Right ventricle myocardium inferior (tissue), 1 donor: Measurements from ENCODE around the gene TESPA1. TPM values are rescaled to one million over a fixed set of nuclear protein-coding genes. Genes with fewer than 3 reads are reported as not detected.
"Not testable (repeated sequence)": the region's sequence is repeated elsewhere in the genome, so short reads cannot be mapped to it uniquely, and the experiment has no call there.

Source experiments
- ATAC-seq: fragments of 200-7000 bp; cut with Tn5 transposase; one replicate; pipeline ENCODE4 v1.9.1; 2020; ENCODE audit warnings: mild to moderate bottlenecking, moderate library complexity
- DNase-seq: peaks from one replicate; pipeline ENCODE4 v3.0.0; 2021; ENCODE audit errors: missing footprints
- intact Hi-C: fragments of 100-400 bp; cut with DNase I; formaldehyde crosslinking; loops from one replicate; pipeline ENCODE4 v1.11.0; 2022
- total RNA-seq: library from RNA; stranded (reverse); fragmentation: NEBNext Ultra II Directional; extraction: Animal tissue kit (Norgen Biotek cat#: 25700); gene quantifications from one replicate; pipeline ENCODE4 v1.2.1, GENCODE V29; 2021
- donor health status: DM: no; HTN: yes; CAD: no; lungs with severe emphysema.

The TESPA1 gene
- total RNA-seq, 1 donor from 2014 or later = 0.70 TPM

DNA sequence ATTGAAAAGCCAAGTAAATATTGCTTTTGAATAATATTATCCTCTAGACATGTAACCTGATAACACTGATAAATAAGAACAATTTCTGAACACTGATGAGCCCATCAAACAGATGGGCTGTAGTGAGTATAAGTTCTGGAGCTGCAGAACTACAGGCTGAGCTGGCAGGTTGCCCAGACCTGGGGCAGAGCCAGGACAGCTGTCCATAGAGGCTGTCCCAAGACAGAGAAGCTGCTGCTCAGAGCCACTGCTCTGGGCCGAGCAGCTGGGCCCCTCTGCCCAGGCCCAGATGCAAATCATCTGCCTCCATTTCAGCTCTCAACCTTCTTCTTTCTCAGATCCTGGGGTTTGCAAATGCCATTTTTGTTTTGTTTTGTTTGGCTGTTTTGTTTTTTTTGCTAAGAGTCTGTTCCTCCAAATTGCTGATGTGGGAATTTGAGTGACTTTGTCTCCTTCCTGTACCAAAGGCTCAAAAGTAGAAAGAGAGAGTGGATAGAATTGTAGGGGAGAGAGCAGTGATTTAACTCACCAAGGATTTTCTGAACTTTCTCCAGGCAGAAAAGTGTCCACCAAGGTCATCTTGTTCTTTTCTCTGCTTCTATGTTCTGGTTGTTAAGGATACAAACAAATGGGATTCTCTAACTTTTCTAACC, 4.0 kb upstream of the TESPA1 start:
- DNase-seq = peak; percentile 93
- intact Hi-C loops = no loop called here
- ATAC-seq = peak; percentile 94

DNA sequence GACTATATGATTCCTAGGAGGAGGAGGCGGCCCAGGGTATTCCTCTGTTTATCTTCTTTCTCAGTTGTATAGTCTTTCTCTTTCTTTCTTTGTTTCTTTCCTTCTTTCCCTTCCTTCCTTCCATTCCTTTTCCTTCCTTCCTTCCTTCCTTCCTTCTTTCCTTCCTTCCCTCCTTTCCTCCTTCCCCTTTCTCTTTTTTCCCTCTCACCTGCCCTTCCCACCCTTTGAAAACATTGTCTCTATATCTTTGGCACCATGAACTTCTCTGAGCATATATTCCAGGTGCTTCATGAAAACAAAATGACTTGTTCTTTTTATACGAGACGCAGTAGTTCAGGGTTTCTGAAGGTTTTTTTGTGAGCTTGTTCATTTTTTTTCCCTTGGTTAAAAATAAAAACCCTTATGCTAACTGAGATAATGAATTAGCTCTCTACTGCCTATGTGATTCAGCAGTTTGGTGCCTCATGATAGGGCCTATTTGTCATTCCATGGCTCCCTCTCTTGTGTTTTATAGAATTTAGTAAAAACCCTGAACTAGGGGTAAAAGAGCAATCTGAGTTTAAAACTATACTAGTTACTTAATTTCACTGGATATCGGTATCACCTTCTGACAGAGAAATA, 3.2 kb upstream of the TESPA1 start:
- ATAC-seq (no peak), DNase-seq (no peak)
- intact Hi-C loops = no loop called here

DNA sequence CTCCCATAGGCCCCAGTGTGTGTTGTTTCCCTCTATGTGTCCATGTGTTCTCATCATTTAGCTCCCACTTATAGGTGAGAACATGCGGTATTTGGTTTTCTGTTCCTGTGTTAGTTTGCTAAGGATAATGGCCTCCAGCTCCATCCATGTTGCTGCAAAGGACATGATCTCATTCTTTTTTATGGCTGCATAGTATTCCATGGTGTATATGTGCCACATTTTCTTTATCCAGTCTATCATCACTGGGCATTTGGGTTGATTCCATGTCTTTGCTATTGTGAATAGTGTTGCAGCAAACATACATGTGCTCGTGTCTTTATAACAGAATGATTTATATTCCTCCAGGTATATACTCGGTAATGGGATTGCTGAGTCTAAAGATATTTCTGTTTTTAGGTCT, 2.2 kb upstream of the TESPA1 start:
- ATAC-seq, DNase-seq, intact Hi-C loops: not testable (repeated sequence)

DNA sequence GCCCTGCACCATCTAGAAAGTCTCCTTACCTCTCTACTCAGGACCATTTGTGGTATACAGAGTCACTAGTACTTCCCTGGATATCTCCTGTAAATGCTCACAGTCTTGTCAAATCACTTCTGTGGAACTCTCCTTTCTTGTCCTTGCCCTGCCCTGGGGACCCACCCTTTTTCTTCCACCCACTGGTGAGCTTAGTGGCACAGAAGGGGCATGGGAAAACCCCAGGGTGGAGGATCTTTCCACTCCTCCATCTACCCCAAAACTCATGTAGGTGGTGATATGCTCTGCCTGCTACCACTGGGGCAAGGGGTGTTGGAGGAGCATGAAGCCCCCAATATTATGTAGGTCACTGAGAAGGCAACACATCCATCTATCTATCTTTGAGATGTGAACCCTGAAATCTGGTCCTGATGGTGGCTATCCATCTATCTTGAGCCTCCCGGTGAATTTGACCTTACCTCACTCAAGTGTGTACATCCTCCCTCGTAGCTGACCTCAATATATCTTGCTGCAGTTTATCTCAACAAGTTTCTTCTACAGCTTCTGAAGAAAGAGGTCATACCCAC, 943 bp downstream of the TESPA1 start:
- ATAC-seq = no peak
- DNase-seq = no peak
- intact Hi-C loops = no loop called here

DNA sequence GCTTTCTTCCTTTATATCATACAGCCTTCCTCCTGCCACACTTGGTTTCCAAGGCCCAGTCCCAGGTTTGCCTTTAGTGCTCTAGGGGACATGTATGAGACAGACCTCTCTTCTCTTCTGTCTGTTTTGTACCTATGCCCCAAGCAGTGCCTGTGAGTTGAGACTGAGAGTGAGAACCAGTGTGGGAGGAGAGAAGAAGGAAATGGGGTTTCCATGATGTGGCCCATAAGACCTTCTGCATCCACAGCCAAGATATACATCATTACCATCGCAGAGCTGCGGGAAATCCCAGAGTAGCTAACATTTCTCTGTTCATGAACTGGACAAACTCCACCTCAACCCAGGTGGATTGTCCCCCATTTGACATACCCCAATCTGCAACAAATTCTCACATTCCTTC, 2.8 kb downstream of the TESPA1 start:
- intact Hi-C loops = no loop called here
- DNase-seq (no peak), ATAC-seq (no peak)

DNA sequence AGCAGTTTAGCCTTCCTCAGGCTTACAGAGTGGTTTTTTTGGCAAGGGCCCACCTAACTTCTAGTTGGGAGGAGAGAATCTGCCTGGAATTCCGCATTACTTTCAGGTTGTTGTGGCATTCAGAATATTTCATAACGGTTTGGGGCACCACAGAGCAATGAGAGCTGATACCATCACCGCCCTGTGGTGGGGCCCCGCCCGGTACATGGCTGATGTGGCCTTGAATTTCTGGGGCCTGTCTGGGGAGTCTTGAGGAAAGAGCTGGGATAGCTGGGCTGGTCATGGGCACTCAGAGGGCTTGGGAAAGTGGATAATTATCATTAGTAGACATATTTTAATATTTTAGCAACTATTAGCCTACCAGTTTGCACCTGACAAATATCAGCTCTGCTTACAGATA, 4.2 kb downstream of the TESPA1 start:
- intact Hi-C loops = no loop called here
- no peak for DNase-seq
- ATAC-seq = no peak

DNA sequence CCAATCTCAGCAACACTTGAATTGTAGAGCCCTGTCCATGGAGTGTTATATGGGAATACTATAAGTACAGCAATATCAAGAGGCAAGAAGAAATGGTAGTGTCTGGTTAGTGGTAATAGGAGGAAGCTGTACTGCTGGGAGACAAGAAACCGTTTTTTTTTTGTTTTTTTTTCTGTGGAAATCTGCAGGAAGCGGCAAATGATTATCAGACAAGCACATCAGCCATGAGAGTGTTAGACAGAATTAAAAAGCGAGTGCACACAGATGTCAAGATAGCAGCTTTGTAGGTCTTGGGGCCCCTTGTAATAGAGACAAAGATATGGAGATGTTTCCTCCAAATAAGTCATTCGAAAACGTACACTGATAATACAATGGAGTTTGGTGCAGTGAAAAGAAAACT, 6.7 kb downstream of the TESPA1 start:
- no peak for ATAC-seq
- no peak for DNase-seq
- intact Hi-C loops = no loop called here

DNA sequence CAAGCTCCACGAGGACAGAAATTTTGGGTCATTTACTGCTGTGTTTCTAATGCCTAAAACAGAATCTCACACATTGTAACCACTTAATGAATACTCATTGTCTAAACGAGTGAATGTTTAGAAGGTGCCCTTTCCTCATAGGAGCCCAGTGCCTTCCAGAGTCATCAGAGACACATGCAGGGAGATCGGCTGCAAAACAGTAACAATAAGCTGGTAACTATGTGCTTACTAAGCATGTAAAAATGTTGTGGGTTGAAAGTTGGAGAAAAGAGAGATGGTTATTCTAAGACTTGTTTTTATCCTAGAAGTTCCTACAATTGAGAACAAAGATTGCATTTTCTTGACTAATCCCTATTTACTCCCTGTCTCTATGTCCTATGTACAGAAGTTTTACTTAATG, 7.4 kb downstream of the TESPA1 start:
- no peak for ATAC-seq
- intact Hi-C loops = no loop called here
- DNase-seq = no peak

DNA sequence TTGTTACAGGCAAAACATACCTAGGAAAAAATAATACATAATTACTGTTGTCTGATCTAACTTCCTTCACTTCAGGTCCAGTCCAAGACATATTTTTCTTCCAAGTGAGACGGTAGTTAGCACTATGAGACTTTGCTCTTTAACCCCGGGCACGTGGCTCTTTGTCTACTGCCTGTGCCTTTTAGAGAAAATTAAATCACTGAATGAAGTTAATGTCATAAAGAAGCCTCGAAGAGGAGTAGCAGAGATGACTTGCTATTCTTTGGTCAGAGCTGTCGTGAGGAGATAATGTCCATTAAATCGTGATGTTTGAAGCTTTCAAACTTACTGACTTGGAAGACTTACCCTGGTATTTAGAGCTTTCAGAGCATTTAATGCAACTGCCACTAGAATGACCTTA, 8.7 kb downstream of the TESPA1 start:
- intact Hi-C loops = no loop called here
- DNase-seq (no peak), ATAC-seq (no peak)

DNA sequence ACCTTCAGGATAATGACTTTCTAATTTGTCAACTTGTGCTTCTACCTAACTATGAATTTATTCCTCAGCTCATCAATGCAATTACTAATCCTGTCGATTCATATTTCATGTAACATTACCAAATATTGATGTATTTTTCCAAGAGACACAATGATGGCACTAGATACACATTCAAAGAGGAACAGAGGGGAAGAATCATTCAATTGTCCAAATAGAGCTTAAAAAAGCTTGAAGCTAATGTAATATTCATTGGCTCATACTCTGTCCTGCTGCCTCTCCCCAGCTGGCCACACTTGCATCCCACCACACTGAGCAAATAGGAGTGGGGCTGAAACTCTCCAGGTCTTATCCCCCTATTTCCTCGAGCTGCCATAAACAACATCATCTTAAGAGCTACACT, 9.3 kb downstream of the TESPA1 start:
- no peak for ATAC-seq
- intact Hi-C loops = no loop called here
- DNase-seq = no peak

DNA sequence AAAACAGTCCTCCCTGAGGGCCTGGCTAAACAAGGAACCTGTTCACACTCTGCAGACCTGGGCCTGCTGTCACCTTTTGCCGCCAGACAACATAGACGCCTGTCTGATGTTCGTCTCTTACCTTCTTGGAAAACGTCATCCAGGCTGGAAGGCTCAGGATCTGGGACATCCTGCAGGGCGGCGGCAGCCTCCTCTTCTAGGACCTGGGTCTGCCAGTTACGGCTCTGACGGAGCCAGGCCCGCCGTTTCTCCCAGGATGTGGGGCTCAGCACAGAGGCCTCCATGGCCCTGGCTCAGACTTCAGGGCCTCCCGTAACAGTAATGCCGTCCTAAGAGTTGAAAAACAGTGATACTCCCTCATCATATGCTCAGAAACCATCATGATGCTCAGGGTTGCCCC, 10.3 kb downstream of the TESPA1 start:
- peak; percentile 70 for DNase-seq
- intact Hi-C loops = no loop called here
- no peak for ATAC-seq

DNA sequence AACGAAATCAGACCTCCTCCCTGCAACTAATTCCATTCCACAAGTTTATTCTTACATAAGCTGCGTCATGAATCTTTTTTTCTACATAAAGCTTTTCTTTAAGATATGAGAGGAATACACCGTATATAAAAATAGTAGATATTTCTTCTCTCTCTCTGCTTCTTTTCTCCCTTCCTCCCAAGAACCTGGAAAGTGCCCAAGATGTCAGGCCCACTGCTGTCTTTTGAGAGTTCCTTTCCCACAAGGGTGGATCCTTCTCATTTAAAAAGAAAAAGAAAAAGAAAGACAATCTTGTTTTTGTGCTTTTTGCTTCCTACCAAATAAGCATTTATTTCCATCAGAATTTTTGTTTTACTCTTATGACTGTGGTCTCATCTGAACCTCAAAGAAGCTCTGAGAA, 11.0 kb downstream of the TESPA1 start:
- ATAC-seq = no peak
- intact Hi-C loops = no loop called here
- DNase-seq = no peak

DNA sequence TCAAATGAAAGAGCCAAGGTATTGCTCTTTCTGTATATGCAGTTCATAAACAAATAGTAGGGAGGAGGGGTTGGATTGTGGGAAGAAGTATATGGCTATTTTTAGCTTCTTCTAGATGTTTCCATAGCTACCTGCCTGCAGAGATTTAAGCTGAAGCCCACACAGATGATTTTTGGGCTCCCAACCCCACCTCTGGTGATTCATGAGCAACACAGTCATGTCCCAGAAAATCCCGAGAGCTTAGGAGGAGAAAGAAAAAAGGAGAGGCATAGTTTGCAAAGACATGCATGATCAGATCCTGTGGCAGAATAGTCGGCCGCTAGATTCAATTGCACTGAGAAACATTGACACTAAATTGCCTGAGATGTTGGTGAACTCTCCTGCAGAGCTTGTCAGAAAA, 13.8 kb downstream of the TESPA1 start:
- ATAC-seq = no peak
- intact Hi-C loops = no loop called here
- DNase-seq = no peak

DNA sequence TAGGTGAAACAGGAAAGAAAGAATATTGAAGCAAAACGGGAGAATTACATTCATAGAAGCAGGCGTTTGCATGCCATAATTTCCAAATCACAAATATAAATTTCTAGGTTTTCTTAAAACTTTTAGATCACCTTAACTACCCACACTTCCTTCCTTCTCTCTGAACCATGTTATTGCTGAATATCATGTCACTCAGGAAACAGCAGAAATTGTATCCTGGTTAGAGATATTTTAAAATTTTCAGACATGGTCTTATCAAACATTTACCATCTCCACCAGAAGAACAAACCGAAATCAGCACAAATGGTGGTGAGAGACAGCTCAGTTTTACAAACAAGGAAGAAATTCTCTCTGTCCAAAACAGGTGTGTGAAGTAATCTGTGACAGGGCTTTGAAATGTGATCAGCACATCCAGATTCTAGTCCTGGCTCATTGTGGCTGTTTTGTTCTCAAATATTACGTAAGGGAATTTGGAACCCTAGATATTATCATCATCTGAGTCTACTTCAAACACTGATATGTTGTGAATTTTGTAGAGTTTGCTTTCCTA, 16.3 kb downstream of the TESPA1 start:
- intact Hi-C loops = no loop called here
- ATAC-seq = no peak
- no peak for DNase-seq

DNA sequence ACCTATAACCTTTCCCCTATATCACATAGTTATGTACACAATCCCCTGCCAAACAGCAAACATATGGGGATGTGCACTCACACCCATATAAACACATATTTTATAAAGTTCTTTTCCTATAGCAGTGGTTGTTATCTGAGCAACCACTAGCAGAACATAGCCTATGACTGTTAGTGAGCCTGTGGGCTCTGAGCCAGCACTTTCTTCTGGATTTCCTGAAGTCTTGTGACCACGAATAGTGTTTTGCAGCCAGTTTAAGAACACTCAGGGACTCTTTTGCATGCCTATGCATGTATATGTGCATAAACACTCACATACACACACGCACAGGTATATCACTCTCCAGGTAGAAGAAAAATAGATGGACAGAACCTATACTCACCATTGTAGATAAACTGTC, 17.1 kb downstream of the TESPA1 start:
- intact Hi-C loops = no loop called here
- ATAC-seq (no peak), DNase-seq (no peak)

DNA sequence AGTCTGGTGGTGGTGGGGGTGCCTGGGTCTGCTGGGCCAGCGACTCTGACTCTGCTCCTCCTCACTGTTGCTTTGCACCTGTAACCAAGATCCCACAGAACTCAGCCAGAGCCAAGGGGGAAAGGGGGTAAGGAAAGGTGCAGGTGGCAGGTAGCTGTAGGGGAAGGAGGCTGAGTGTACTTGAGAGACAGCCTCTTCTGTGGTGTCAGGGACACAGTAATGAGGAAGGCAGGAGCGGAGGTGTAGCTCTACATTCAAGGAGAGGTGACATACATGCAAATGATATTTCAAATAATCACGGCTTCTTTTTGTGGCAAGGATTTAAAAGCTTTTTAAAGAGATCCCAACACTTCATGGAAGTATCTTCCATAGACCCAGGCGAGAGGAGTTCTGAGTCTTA, 23.4 kb downstream of the TESPA1 start:
- ATAC-seq (no peak), DNase-seq (no peak)
- intact Hi-C loops = no loop called here

DNA sequence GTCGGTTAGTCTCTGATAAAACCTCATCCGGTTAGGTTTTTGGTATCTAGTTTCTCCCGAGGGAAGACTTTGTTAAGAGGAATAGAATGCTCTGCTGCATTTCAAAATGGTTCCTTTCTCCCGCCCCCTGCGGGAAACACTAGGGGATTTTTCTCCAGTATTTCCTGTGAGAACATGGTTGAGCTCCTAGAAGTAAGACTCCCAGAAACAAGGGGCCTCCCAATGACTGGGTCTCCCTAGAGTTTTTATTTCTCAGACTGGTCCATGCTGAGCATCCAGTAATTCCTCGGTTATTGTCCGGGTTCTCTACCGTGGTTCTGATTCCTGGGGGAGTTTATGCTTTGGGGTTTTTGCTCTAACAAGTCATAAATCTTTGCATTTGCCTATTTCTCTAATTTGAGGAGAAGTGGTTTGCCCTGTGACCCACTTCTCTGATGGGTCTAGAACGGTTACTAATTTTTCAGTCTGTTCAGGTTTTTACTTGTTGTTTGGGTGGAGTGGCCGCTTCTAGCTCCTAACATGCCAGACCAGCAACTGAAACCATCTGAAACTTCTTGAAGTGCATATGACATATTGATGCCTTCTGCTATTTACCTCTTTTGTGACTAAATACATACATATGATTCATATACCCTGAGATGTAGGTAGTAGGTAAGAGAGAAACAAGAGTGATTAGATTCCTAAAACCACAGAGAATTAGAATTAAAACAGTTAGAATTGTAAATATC, 25.1 kb downstream of the TESPA1 start:
- no peak for DNase-seq
- ATAC-seq = no peak
- intact Hi-C loops = loop anchor here (2.0 to 5.0 kb wide), 6 partner anchors 107 to 432 kb away; partner anchors contain the start of gene MUCL1

DNA sequence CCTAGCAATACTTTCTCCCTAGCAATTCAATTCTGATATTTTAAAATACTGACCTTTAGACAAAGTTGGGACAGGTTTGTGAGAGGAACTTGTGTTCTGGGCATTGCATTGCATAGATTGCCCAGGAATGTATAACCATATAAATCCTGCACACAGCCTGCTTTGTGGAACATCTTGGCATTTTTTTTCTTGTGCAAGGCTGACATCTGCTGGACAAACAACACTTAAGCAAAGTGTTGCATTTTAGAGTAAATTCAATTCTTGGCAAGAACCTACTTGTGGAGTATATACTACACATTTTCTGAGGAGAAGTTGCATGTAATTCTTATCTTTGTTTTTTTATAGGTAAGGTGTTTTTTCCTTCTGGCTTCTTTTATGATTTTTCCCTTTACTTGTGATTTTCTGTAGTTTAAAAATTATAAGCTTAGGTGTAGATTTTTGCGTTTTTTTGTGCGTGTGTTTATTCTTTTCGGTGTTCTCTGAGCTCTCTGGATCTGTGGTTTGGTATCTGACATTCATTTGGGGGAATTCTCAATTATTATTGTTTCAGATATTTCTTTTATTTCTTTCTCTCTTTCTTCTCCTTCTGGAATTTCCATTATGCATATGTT, 26.4 kb downstream of the TESPA1 start:
- peak; percentile 48 for ATAC-seq
- intact Hi-C loops = loop anchor here (2.0 to 5.0 kb wide), 6 partner anchors 106 to 431 kb away; partner anchors contain the start of gene MUCL1

More for the DNA sequence above, 26.4 kb downstream of the TESPA1 start:
- DNase-seq = no peak
